BE2C (cell line): ENCODE results near the gene PPARG.
"Not testable (repeated sequence)": the region's sequence is repeated elsewhere in the genome, so short reads cannot be mapped to it uniquely, and the experiment has no call there.

ENCODE experiments used
- DNase-seq: peaks from one replicate; pipeline ENCODE4 v3.0.0-alpha.2; 2020
- H3K27me3 ChIP-seq: fragments of 250-450 bp; sonication (Bioruptor Pico); 2 replicates; pipeline ENCODE4 v1.5.1; 2020; ENCODE audit warnings: mild to moderate bottlenecking
- H3K36me3 ChIP-seq: fragments of 250-450 bp; sonication (Bioruptor Pico); 2 replicates; pipeline ENCODE4 v1.5.1; 2020; ENCODE audit warnings: mild to moderate bottlenecking
- H3K4me1 ChIP-seq: fragments of 250-450 bp; sonication (Bioruptor Pico); 2 replicates; pipeline ENCODE4 v1.5.1; 2020
- H3K4me3 ChIP-seq: 2 replicates; pipeline ENCODE4 v1.5.1; 2011; ENCODE audit warnings: low read depth, low read length
- H3K9me3 ChIP-seq: fragments of 250-450 bp; sonication (Bioruptor Pico); 2 replicates; pipeline ENCODE4 v1.5.1; 2020
- CTCF ChIP-seq: IDR thresholded peaks from 2 replicates; pipeline ENCODE4 v1.5.1; 2012; ENCODE audit warnings: mild to moderate bottlenecking, low read depth, low read length

PPARG gene

GRCh38 chr3:12467746-12468145 is 178.9 kb downstream of the PPARG start:
- DNase-seq, result no peak
- no peak for TF ChIP-seq CTCF
- no peak overlapping the region for H3K4me3 ChIP-seq
- H3K4me1 ChIP-seq, result no peaks in the 10 kb centered on the region
- no peaks in the 10 kb centered on the region for H3K9me3 ChIP-seq
- H3K36me3 ChIP-seq, result no peaks in the 10 kb centered on the region
- H3K27me3 ChIP-seq, result no peaks in the 10 kb centered on the region

DNA sequence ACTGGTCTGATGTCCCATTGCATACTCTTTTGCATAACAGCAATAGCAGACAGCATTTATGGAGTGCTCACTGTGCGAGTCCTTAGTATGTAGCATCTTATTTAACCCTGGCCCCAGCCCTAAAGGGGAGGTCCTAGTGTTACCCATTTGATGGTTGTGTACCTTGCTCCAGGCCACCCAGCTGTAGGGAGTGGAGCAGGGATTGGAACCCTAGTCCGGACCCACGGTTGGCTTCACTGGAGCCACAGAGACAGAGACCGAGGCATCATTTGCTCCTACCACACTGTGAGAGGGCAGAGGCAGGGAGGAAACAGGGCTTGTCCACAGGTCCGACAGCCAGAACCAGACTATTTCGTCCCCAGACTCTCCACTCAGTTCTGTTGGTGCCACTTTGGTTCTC is 179.4 kb downstream of the PPARG start:
- Histone ChIP-seq H3K27me3 (no peaks in the 10 kb centered on the region), H3K9me3 (no peaks in the 10 kb centered on the region), H3K36me3 (no peaks in the 10 kb centered on the region), H3K4me3 (no peak overlapping the region), H3K4me1 (no peaks in the 10 kb centered on the region)
- no peak for TF ChIP-seq CTCF
- no peak for DNase-seq

DNA sequence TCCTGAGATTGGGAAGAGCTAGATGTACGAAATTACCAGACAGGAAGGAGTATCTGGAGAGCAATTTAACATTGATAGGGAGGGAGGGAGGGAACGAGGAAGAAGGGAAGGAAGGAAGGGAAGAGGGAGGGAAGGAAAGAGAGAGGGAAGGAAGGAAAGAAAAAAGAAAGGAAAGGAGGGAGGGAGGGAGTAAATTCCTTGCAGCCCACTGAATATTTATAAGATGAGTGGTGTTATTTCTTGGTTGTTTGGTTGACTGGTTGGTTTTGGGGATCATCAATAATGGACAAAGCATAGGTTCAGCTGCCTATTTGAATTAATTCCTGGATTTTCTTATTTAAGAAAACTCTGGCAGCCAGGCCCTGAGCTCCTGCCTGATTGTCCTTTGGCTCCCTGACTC is 179.9 kb downstream of the PPARG start:
- no peaks in the 10 kb centered on the region for H3K4me1 ChIP-seq
- H3K36me3 ChIP-seq, result no peaks in the 10 kb centered on the region
- TF ChIP-seq CTCF, result no peak
- H3K27me3 ChIP-seq, result no peaks in the 10 kb centered on the region
- H3K4me3 ChIP-seq, result no peak overlapping the region
- no peak for DNase-seq
- H3K9me3 ChIP-seq, result no peaks in the 10 kb centered on the region

DNA sequence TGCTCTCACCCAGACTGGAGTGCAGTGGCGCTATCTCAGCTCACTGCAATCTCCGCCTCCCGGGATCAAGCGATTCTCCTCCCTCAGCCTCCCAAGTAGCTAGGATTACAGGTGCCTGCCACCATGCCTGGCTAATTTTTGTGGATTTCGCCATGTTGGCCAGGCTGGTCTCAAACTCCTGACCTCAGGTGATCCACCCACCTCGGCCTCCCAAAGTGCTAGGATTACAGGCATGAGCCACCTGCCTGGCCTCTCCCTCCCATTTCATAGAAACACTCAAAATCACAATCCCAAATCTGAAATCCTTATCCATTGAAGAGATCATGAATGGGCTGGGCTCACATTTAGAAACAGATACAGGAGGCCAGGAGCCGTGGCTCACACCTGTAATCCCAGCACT is 180.4 kb downstream of the PPARG start:
- not testable (repeated sequence) for DNase-seq, H3K4me1 ChIP-seq, H3K9me3 ChIP-seq

DNA sequence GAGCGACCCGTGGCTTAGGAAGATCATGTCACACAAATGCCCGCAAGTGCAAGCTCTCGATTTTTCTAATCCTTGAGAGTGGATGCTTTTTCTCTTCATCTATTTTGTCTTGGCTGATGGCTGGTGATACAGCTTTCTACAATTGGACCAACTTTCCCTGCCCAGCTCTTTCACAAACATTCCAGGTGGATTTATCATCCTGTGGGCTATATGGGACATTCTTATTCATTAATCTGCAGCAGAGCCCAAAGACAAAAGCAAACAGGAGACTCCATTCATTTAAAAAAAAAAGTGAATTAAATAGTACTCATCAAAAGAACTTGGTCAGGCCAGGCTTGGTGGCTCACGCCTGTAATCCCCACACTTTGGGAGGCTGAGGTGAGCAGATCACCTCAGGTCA is 181.2 kb downstream of the PPARG start:
- no peaks in the 10 kb centered on the region for H3K4me1 ChIP-seq
- H3K4me3 ChIP-seq, result no peak overlapping the region
- H3K36me3 ChIP-seq, result no peaks in the 10 kb centered on the region
- H3K9me3 ChIP-seq, result no peaks in the 10 kb centered on the region
- DNase-seq, result no peak
- no peak for TF ChIP-seq CTCF
- H3K27me3 ChIP-seq, result no peaks in the 10 kb centered on the region

More for the DNA sequence above, 180.4 kb downstream of the PPARG start:
- not testable (repeated sequence) for H3K4me3 ChIP-seq, H3K36me3 ChIP-seq, H3K27me3 ChIP-seq

- Histone ChIP-seq H3K9me3 (no peaks in the 10 kb centered on the region), H3K27me3 (no peaks in the 10 kb centered on the region), H3K4me1 (no peaks in the 10 kb centered on the region), H3K4me3 (no peak overlapping the region), H3K36me3 (no peaks in the 10 kb centered on the region)
- TF ChIP-seq CTCF, result no peak
- no peak for DNase-seq
Measured at GRCh38 chr3:12470680-12471079, 181.8 kb downstream of the PPARG start.

DNA sequence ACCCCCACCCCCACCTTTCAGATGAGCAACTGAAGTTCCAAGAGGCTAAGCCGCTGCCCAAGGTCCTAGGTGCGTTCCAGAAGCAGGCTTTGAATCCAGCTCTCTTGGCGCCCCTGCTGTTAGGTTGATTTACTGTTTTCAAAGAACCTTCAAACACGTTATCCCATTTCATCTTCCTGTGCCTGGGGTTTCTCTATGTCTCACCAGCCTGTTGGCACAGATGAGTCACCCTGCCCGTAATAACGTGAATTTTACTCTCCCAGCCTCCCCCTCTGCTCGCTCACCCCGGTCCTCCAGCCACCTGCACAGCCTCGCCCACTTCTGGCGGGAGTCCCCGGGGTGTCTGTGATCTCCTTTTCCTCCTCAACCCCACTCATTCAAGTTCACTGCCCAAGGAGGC is 182.4 kb downstream of the PPARG start:
- no peak for TF ChIP-seq CTCF
- Histone ChIP-seq H3K4me3 (no peak overlapping the region), H3K9me3 (no peaks in the 10 kb centered on the region), H3K4me1 (no peaks in the 10 kb centered on the region), H3K36me3 (no peaks in the 10 kb centered on the region), H3K27me3 (no peaks in the 10 kb centered on the region)
- DNase-seq, result no peak
